K562 (cell line): ENCODE measurements around the gene EXOC3. TPM values are rescaled to one million over a fixed set of nuclear protein-coding genes. Genes with fewer than 3 reads are reported as not detected.

Experiments
- ATAC-seq: fragments of 200-7000 bp; cut with Tn5 transposase; 3 replicates; pipeline ENCODE4 v1.9.1; 2020; ENCODE audit warnings: moderate library complexity
- BruUV-seq: library from RNA; stranded (reverse); fragments of 400-500 nt; replicated peaks from 2 replicates; lab custom pipeline; 2021; lab: Mats Ljungman, UMichigan
- CTCF ChIA-PET: fragments of 300-600 bp; formaldehyde crosslinking; extraction: SDS; loops from one replicate; lab custom pipeline; 2021; ENCODE audit warnings: low intra/inter-chr PET ratio; lab: Yijun Ruan, JAX
- POLR2A ChIA-PET: fragments of 300-600, 350-650 bp; sonication (Branson Sonifier 250); formaldehyde crosslinking; extraction: SDS; loops from one replicate; lab custom pipeline; 2021; ENCODE audit warnings: antibody characterized with exemption, inconsistent platforms; lab: Yijun Ruan, JAX
- DNase-seq, 4 experiments: peaks; one replicate each; pipeline versions ENCODE4 v3.0.0 to v3.0.0-alpha.2; 2011 to 2018; ENCODE audit warnings: low spot score in 3 of 4, mixed read lengths in 3 of 4; ENCODE audit errors: extremely low read depth in 1 of 4
- FAIRE-seq: peaks from 2 replicates; lab custom pipeline; 2011; peaks lifted over from hg19 to GRCh38; lab: Jason Lieb, UNC
- H2AFZ ChIP-seq: 2 replicates; pipeline ENCODE4 v1.6.0; 2011; ENCODE audit warnings: low read depth, low read length, control low read depth, inconsistent platforms
- H3K27ac ChIP-seq: fragments of 200-600 bp; 3 replicates; pipeline ENCODE4 v1.8.0; 2011; ENCODE audit warnings: low read depth, mild to moderate bottlenecking, control low read depth, inconsistent platforms, low read length, moderate library complexity, mixed read lengths; ENCODE audit errors: extremely low read depth
- H3K27me3 ChIP-seq, 2 experiments: fragments of 300-600 bp in 1 of 2; 2 replicates in 1 of 2; 3 replicates in 1 of 2; pipeline versions ENCODE4 v1.6.0 to v1.8.0; 2011; ENCODE audit warnings: inconsistent platforms in 2 of 2, low read length in 2 of 2, mild to moderate bottlenecking in 1 of 2, mixed read lengths in 1 of 2, moderate library complexity in 1 of 2; ENCODE audit not compliant: control insufficient read depth in 2 of 2, insufficient read depth in 2 of 2
- H3K36me3 ChIP-seq: fragments of 300-600 bp; 3 replicates; pipeline ENCODE4 v1.8.0; 2011; ENCODE audit warnings: mild to moderate bottlenecking, low read length, inconsistent platforms; ENCODE audit not compliant: control insufficient read depth, insufficient read depth
- H3K4me1 ChIP-seq, 2 experiments: fragments of 200-600 bp in 1 of 2; replicated peaks in 1 of 2; 2 replicates in 1 of 2; 3 replicates in 1 of 2; pipeline versions ENCODE4 v1.5.1 to v1.8.0; 2011; ENCODE audit warnings: inconsistent platforms in 2 of 2, low read length in 2 of 2, mild to moderate bottlenecking in 1 of 2, mixed read lengths in 1 of 2, moderate library complexity in 1 of 2; ENCODE audit not compliant: control insufficient read depth in 2 of 2, insufficient read depth in 2 of 2
- H3K4me2 ChIP-seq: 2 replicates; pipeline ENCODE4 v1.6.1; 2011; ENCODE audit warnings: low read length, control low read depth, inconsistent platforms, mixed read lengths; ENCODE audit not compliant: insufficient read depth
- H3K4me3 ChIP-seq: fragments of 200-600 bp; sonication (generic), shearing (Covaris generic); 2 replicates; pipeline ENCODE4 v1.5.1; 2016; ENCODE audit warnings: control low read depth, inconsistent platforms
- H3K79me2 ChIP-seq: fragments of 200-600 bp; 3 replicates; pipeline ENCODE4 v1.8.0; 2011; ENCODE audit warnings: low read length, inconsistent platforms; ENCODE audit not compliant: control insufficient read depth, insufficient read depth
- H3K9ac ChIP-seq, 2 experiments: 2 replicates each; pipeline versions ENCODE4 v1.6.0 to v1.6.1; 2011; ENCODE audit warnings: low read depth in 2 of 2, low read length in 2 of 2, control low read depth in 1 of 2, inconsistent platforms in 1 of 2, mild to moderate bottlenecking in 1 of 2, mixed read lengths in 1 of 2; ENCODE audit not compliant: insufficient read depth in 1 of 2
- H3K9me1 ChIP-seq: one replicate; pipeline ENCODE4 v1.6.0; 2011; ENCODE audit warnings: inconsistent platforms, mild to moderate bottlenecking, low read length, moderate library complexity; ENCODE audit not compliant: control insufficient read depth, insufficient read depth
- H3K9me3 ChIP-seq: replicated peaks from 2 replicates; pipeline ENCODE4 v1.5.1; 2011; ENCODE audit warnings: low read depth, low read length, inconsistent platforms; ENCODE audit not compliant: control insufficient read depth, insufficient read depth
- H4K20me1 ChIP-seq: replicated peaks from 2 replicates; pipeline ENCODE4 v1.6.1; 2011; ENCODE audit warnings: low read length, inconsistent platforms, mixed read lengths; ENCODE audit not compliant: control insufficient read depth, insufficient read depth
- HINFP ChIP-seq: fragments of 450-650 bp; conservative IDR thresholded peaks from 2 replicates; pipeline ENCODE4 v1.6.1; 2016; ENCODE audit warnings: missing genetic modification characterization, low read depth, mild to moderate bottlenecking, control low read depth, missing compliant biosample characterization
- JUNB ChIP-seq: fragments of 450-650 bp; formaldehyde crosslinking; conservative IDR thresholded peaks from 2 replicates; pipeline ENCODE4 v1.4.0; 2020; ENCODE audit warnings: mild to moderate bottlenecking
- MTA2 ChIP-seq: fragments of 450-650 bp; IDR thresholded peaks from 2 replicates; pipeline ENCODE4 v1.6.1; 2016; ENCODE audit warnings: low read depth
- NFE2L1 ChIP-seq: fragments of 450-650 bp; IDR thresholded peaks from 2 replicates; pipeline ENCODE4 v1.6.1; 2016; ENCODE audit warnings: missing genetic modification characterization, low read depth, mild to moderate bottlenecking, missing compliant biosample characterization, moderate library complexity, borderline replicate concordance
- POLR2G ChIP-seq: fragments of 200-400 bp; formaldehyde crosslinking; IDR thresholded peaks from 2 replicates; pipeline ENCODE4 v1.6.1; 2017; ENCODE audit warnings: low read depth, mild to moderate bottlenecking, antibody characterized with exemption, low read length, moderate library complexity
- PYGO2 ChIP-seq: fragments of 450-650 bp; IDR thresholded peaks from 2 replicates; pipeline ENCODE4 v1.6.1; 2016; ENCODE audit warnings: mild to moderate bottlenecking, missing genetic modification characterization, moderate library complexity, missing compliant biosample characterization
- RBFOX2 ChIP-seq: fragments of 200-400 bp; formaldehyde crosslinking; IDR thresholded peaks from 2 replicates; pipeline ENCODE4 v1.6.1; 2017; ENCODE audit warnings: low read depth, mild to moderate bottlenecking, low read length, moderate library complexity
- ZNF655 ChIP-seq: fragments of 250-450 bp; sonication (Bioruptor Pico); IDR thresholded peaks from 2 replicates; pipeline ENCODE4 v1.5.0; 2021
- WGBS: fragments of 100-300 bp; shearing (Covaris generic); methylation state at CpG from one replicate; pipeline ENCODE4 v1.1.6; 2016; ENCODE audit warnings: low coverage, mixed read lengths; ENCODE audit not compliant: insufficient coverage; ENCODE audit errors: missing lambda C conversion rate; 5-methylcytosine and 5-hydroxymethylcytosine counted together
- in situ Hi-C: fragments of 300-500 bp; cut with MboI; formaldehyde crosslinking; loops from 4 replicates; pipeline ENCODE4 v1.15.0; 2018; ENCODE audit warnings: inconsistent platforms, mixed read lengths
- intact Hi-C: fragments of 100-400 bp; cut with micrococcal nuclease; formaldehyde crosslinking; loops from 2 replicates; pipeline ENCODE4 v1.14.2; 2022
- polyA plus RNA-seq, 8 experiments: library from polyadenylated mRNA; depleted of rRNA in 4 of 8; stranded (reverse) in 5 of 8; unstranded in 3 of 8; fragments of >200 nt; fragmentation: Nextera tagmentation in 2 of 8; fragmentation: Illumina TruSeq in 1 of 8; extraction: Ambion mirVana in 2 of 8; extraction: Trizol in 1 of 8; gene quantifications; 2 replicates each; pipeline versions ENCODE4 v1.2.1 to v1.2.3, GENCODE V29; 2011 to 2014; ENCODE audit warnings: inconsistent platforms in 1 of 8, missing spikeins in 1 of 8
- total RNA-seq, 7 experiments: library from RNA; depleted of rRNA in 6 of 7; stranded (reverse); fragments of >200 nt in 6 of 7; fragmentation: Illumina TruSeq in 2 of 7; extraction: Trizol in 2 of 7; gene quantifications; 2 replicates each; pipeline versions ENCODE4 v1.2.1 to v1.2.3, GENCODE V29; 2011 to 2021; ENCODE audit warnings: low replicate concordance in 1 of 7

EXOC3 gene
- total and polyA plus RNA-seq, 9 of the 15 experiments (the other 6 are each of a cell fraction or from before 2014, with no cell fraction given), result 1.4 to 41.9 (median 22.4) TPM

DNA sequence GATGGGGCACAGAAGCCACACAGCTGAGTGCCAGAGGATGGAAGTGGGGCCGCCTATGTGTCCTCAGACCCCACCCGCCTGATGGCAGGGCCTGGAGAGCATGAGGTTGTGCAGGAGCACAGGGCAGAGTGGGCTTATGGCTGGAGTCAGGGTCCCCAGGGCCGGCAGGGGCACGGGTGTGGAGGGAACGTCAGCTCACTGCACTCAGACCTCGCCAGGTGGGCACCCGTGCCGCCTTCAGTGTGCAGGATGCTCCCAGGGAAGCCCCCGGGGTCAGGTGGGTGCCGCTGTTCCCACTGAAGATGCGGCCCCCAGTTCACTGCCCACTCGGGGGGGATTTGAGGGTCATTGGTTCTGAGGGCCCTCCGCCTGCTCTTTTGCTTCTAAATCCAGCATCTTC, 34.9 kb downstream of the EXOC3 start (continued):
- TF ChIP-seq HINFP (tag), result no peak
- TF ChIP-seq JUNB, result no peak
- TF ChIP-seq ZNF655 (CRISPR knock-in tag), result no peak
- no peak for TF ChIP-seq MTA2
- no peak for TF ChIP-seq PYGO2 (tag)

- Histone ChIP-seq H2AFZ (no peak overlapping the region), H3K9me3 (no peaks in the 10 kb centered on the region), H3K4me2 (no peak overlapping the region), H3K4me1 (peaks cover 0 to 86% of the 10 kb centered on the region in 2 experiments; a peak in 2 of 5 replicates), H3K4me3 (no peak overlapping the region), H3K27ac (no peak overlapping the region), H3K36me3 (no peaks in the 10 kb centered on the region), H3K79me2 (no peaks in the 10 kb centered on the region), H3K27me3 (peaks cover 25 to 82% of the 10 kb centered on the region in 2 experiments; a peak in 4 of 5 replicates), H3K9me1 (no peaks in the 10 kb centered on the region), H4K20me1 (peaks cover 14% of the 10 kb centered on the region; the same call in 1 of the 2 replicates), H3K9ac (no peak overlapping the region)
- no TSS peak for BruUV-seq
- ATAC-seq (no peak), FAIRE-seq (no peak), DNase-seq (no peak)
- ChIA-PET CTCF (no interaction called here), POLR2A (interaction anchor here (0.7 kb wide), 1 partner anchor 63 kb away, joined by 3 read pairs; no protein-coding TSS in a partner anchor)
- in situ Hi-C loops, result no loop called here
- 22% methylated on average over 13 of the region's 18 CpGs for WGBS
- intact Hi-C loops, result loop anchor here (10.0 kb wide), 1 partner anchor 136 kb away; the partner anchor contains the start of gene CEP72
- TF ChIP-seq POLR2G, result 0 out of 2 replicates have a peak, but pooled peaks have one; percentile 41
- TF ChIP-seq NFE2L1 (tag), result no peak
- TF ChIP-seq RBFOX2, result 0 out of 2 replicates have a peak, but pooled peaks have one; percentile 17
Measured at GRCh38 chr5:478369-478981, 35.5 kb downstream of the EXOC3 start.
